HCT116 (cell line): ENCODE data around the gene LMBR1. TPM values are rescaled to one million over a fixed set of nuclear protein-coding genes. Genes with fewer than 3 reads are reported as not detected.

Source experiments
- ATAC-seq: fragments of 200-7000 bp; cut with Tn5 transposase; 2 replicates; pipeline ENCODE4 v1.9.1; 2020; ENCODE audit warnings: mild to moderate bottlenecking, moderate library complexity
- BruUV-seq: library from RNA; stranded (reverse); fragments of 400-500 nt; replicated peaks from 2 replicates; lab custom pipeline; 2021; lab: Mats Ljungman, UMichigan
- CTCF ChIA-PET: fragments of 300-600 bp; sonication (Branson Sonifier 250); formaldehyde crosslinking; loops from one replicate; lab custom pipeline; 2021; ENCODE audit warnings: antibody characterized with exemption; lab: Charles Lee
- POLR2A ChIA-PET: fragments of 300-600, 350-600 bp; sonication (Branson Sonifier 250); formaldehyde crosslinking; loops from one replicate; lab custom pipeline; 2021; ENCODE audit warnings: antibody characterized with exemption; lab: Charles Lee
- RAD21 ChIA-PET, 2 experiments: fragments of 300-600 bp; sonication (Branson Sonifier 250); formaldehyde crosslinking; loops; one replicate each; lab custom pipeline; 2023; ENCODE audit warnings: low total read pairs in 2 of 2; ENCODE audit not compliant: uncharacterized antibody in 2 of 2, unreplicated experiment in 2 of 2, low non-redundant PET in 1 of 2; lab: Charles Lee
- DNase-seq: peaks from one replicate; pipeline ENCODE4 v3.0.0-alpha.2; 2010; ENCODE audit warnings: low read depth, low spot score
- H2AFZ ChIP-seq: fragments of 200-600 bp; shearing (Covaris generic), sonication (generic); 2 replicates; pipeline ENCODE4 v1.6.1; 2017; ENCODE audit warnings: low read depth, mixed run types, mixed read lengths, antibody characterized with exemption, low read length; ENCODE audit not compliant: poor library complexity, severe bottlenecking
- H3K27ac ChIP-seq: 2 replicates; pipeline ENCODE4 v1.5.1; 2012; ENCODE audit warnings: low read depth, low read length
- H3K27me3 ChIP-seq: fragments of 200-600 bp; sonication (generic); 2 replicates; pipeline ENCODE4 v1.6.1; 2016; ENCODE audit warnings: mixed run types, low read length, mixed read lengths; ENCODE audit not compliant: insufficient read depth
- H3K36me3 ChIP-seq, 2 experiments: fragments of 200-500 bp in 1 of 2; fragments of 200-600 bp in 1 of 2; sonication (Bioruptor generic) in 1 of 2; sonication (generic) in 1 of 2; 2 replicates each; pipeline versions ENCODE4 v1.5.1 to v1.6.1; 2014 to 2016; ENCODE audit warnings: low read length in 2 of 2, inconsistent platforms in 1 of 2, mixed read lengths in 1 of 2, mixed run types in 1 of 2; ENCODE audit not compliant: insufficient read depth in 2 of 2, control insufficient read depth in 1 of 2
- H3K4me1 ChIP-seq, 2 experiments: fragments of 200-600 bp in 1 of 2; sonication (generic) in 1 of 2; 2 replicates each; pipeline versions ENCODE4 v1.5.1 to v1.6.1; 2012 to 2017; ENCODE audit warnings: low read length in 2 of 2, inconsistent platforms in 1 of 2, mild to moderate bottlenecking in 1 of 2, mixed read lengths in 1 of 2, mixed run types in 1 of 2, moderate library complexity in 1 of 2; ENCODE audit not compliant: insufficient read depth in 2 of 2, control insufficient read depth in 1 of 2
- H3K4me2 ChIP-seq: fragments of 200-600 bp; sonication (generic); 2 replicates; pipeline ENCODE4 v1.6.1; 2017; ENCODE audit warnings: mixed run types, low read length, mixed read lengths
- H3K4me3 ChIP-seq, 2 experiments: fragments of 200-600 bp in 1 of 2; sonication (generic) in 1 of 2; replicated peaks in 1 of 2; 2 replicates each; pipeline ENCODE4 v1.5.1; 2011 to 2016; ENCODE audit warnings: low read length in 2 of 2, control low read depth in 1 of 2, low read depth in 1 of 2, mild to moderate bottlenecking in 1 of 2, mixed read lengths in 1 of 2, mixed run types in 1 of 2
- H3K79me2 ChIP-seq: fragments of 200-600 bp; sonication (generic); 2 replicates; pipeline ENCODE4 v1.6.1; 2017; ENCODE audit warnings: mild to moderate bottlenecking, mixed run types, low read length, moderate library complexity, mixed read lengths; ENCODE audit not compliant: insufficient read depth
- H3K9ac ChIP-seq: fragments of 200-600 bp; sonication (generic); 2 replicates; pipeline ENCODE4 v1.6.1; 2016; ENCODE audit warnings: low read length, mixed read lengths
- H3K9me2 ChIP-seq: fragments of 200-600 bp; sonication (generic), shearing (Covaris generic); 2 replicates; pipeline ENCODE4 v1.6.1; 2017; ENCODE audit warnings: mixed run types, mild to moderate bottlenecking, moderate library complexity; ENCODE audit not compliant: insufficient read depth
- H3K9me3 ChIP-seq, 2 experiments: fragments of 200-500 bp in 1 of 2; fragments of 200-600 bp in 1 of 2; sonication (Bioruptor generic) in 1 of 2; sonication (generic) in 1 of 2; 2 replicates each; pipeline ENCODE4 v1.6.1; 2014 to 2017; ENCODE audit warnings: low read length in 2 of 2, mixed read lengths in 2 of 2, inconsistent platforms in 1 of 2, low read depth in 1 of 2, mild to moderate bottlenecking in 1 of 2, mixed run types in 1 of 2, moderate library complexity in 1 of 2; ENCODE audit not compliant: control insufficient read depth in 1 of 2, insufficient read depth in 1 of 2
- H4K20me1 ChIP-seq: fragments of 200-600 bp; sonication (generic), shearing (Covaris generic); 2 replicates; pipeline ENCODE4 v1.6.1; 2017; ENCODE audit warnings: mixed run types, mild to moderate bottlenecking, moderate library complexity; ENCODE audit not compliant: insufficient read depth
- ATF3 ChIP-seq: IDR thresholded peaks from 2 replicates; pipeline ENCODE4 v1.6.1; 2012
- CBX3 ChIP-seq: IDR thresholded peaks from 2 replicates; pipeline ENCODE4 v1.6.1; 2012; ENCODE audit warnings: low read depth
- ELF1 ChIP-seq: IDR thresholded peaks from 2 replicates; pipeline ENCODE4 v1.6.1; 2012; ENCODE audit warnings: low read depth, borderline replicate concordance
- EZH2 ChIP-seq: fragments of 200-600 bp; sonication (generic); IDR thresholded peaks from 2 replicates; pipeline ENCODE4 v1.6.1; 2017; ENCODE audit warnings: antibody characterized with exemption, mixed run types
- EZH2phosphoT487 ChIP-seq: fragments of 200-600 bp; IDR thresholded peaks from 2 replicates; pipeline ENCODE4 v1.6.1; 2018; ENCODE audit warnings: antibody characterized with exemption, borderline replicate concordance
- JUND ChIP-seq: IDR thresholded peaks from 2 replicates; pipeline ENCODE4 v1.6.1; 2012
- POLR2A ChIP-seq: IDR thresholded peaks from 2 replicates; pipeline ENCODE4 v1.7.0; 2011; ENCODE audit warnings: borderline replicate concordance; ENCODE audit not compliant: insufficient read depth, insufficient read length; ENCODE audit errors: extremely low read depth
- POLR2AphosphoS5 ChIP-seq: IDR thresholded peaks from 2 replicates; pipeline ENCODE4 v1.6.1; 2011; ENCODE audit warnings: mild to moderate bottlenecking, low read depth, low read length, moderate library complexity
- RAD21 ChIP-seq: IDR thresholded peaks from 2 replicates; pipeline ENCODE4 v1.6.1; 2012; ENCODE audit warnings: low read depth, mild to moderate bottlenecking
- ZBTB33 ChIP-seq: IDR thresholded peaks from 2 replicates; pipeline ENCODE4 v1.6.1; 2011; ENCODE audit warnings: mild to moderate bottlenecking, low read length, moderate library complexity; ENCODE audit not compliant: insufficient replicate concordance; ENCODE audit errors: extremely low read depth
- ZFX ChIP-seq: fragments of 450-650 bp; IDR thresholded peaks from 2 replicates; pipeline ENCODE4 v1.6.1; 2017
- ZNF274 ChIP-seq: fragments of 200-500 bp; sonication (Bioruptor generic); IDR thresholded peaks from 2 replicates; pipeline ENCODE4 v1.6.1; 2014; ENCODE audit warnings: mild to moderate bottlenecking, low read depth, low read length, inconsistent platforms
- intact Hi-C: fragments of 100-400 bp; cut with micrococcal nuclease; formaldehyde crosslinking; loops from 2 replicates; pipeline ENCODE4 v1.10.0; 2022
- total RNA-seq: library from RNA; stranded (reverse); gene quantifications from one replicate; pipeline ENCODE4 v1.2.1, GENCODE V29; 2021; ENCODE audit not compliant: unreplicated experiment
- TF ChIP-seq, protein P1 (sequence below), 3 experiments: fragments of 200-600 bp in 1 of 3; sonication (generic) in 1 of 3; IDR thresholded peaks in 2 of 3; conservative IDR thresholded peaks in 1 of 3; 2 replicates each; pipeline ENCODE4 v1.5.1; 2012 to 2017; ENCODE audit warnings: low read depth in 2 of 3, low read length in 2 of 3, antibody characterized with exemption in 1 of 3, borderline replicate concordance in 1 of 3, control low read depth in 1 of 3, mild to moderate bottlenecking in 1 of 3, mixed read lengths in 1 of 3, mixed run types in 1 of 3, moderate library complexity in 1 of 3; ENCODE audit not compliant: insufficient read depth in 1 of 3
- TF ChIP-seq, protein P2 (sequence below): IDR thresholded peaks from 2 replicates; pipeline ENCODE4 v1.6.1; 2012

Gene LMBR1
- total RNA-seq, 1 experiment from 2014 or later, result 84.0 TPM

GRCh38 chr7:156829669-156830336 is 63.2 kb downstream of the LMBR1 start:
- H3K4me1 ChIP-seq, result no peaks in the 10 kb centered on the region
- H3K36me3 ChIP-seq, result peaks cover 0 to 7% of the 10 kb centered on the region in 2 experiments; a peak in 1 of 4 replicates
- no peak overlapping the region for H3K9ac ChIP-seq
- peaks cover 6% of the 10 kb centered on the region for H3K79me2 ChIP-seq
- CTCF ChIA-PET, result no interaction called here
- H3K9me2 ChIP-seq, result no peaks in the 10 kb centered on the region
- intact Hi-C loops, result loop anchor here (10.0 kb wide), 1 partner anchor 865 kb away; no protein-coding TSS in a partner anchor
- no peak overlapping the region for H3K27ac ChIP-seq
- no peaks in the 10 kb centered on the region for H3K9me3 ChIP-seq
- H3K4me2 ChIP-seq, result no peak overlapping the region
- H2AFZ ChIP-seq, result no peak overlapping the region
- no peak for TF ChIP-seq RAD21
- TF ChIP-seq, all 23 proteins: peak for 0
- no peak for ATAC-seq
- POLR2A ChIA-PET, result no interaction called here
- H3K27me3 ChIP-seq, result no peaks in the 10 kb centered on the region
- RAD21 ChIA-PET, result no interaction called here
- no TSS peak for BruUV-seq
- H3K4me3 ChIP-seq, result no peak overlapping the region
- no peaks in the 10 kb centered on the region; the same call in 1 of the 2 replicates for H4K20me1 ChIP-seq
- DNase-seq, result no peak

GRCh38 chr7:156827587-156828203 is 65.3 kb downstream of the LMBR1 start:
- intact Hi-C loops, result loop anchor here (2.0 to 10.0 kb wide), 2 partner anchors 863 to 1031 kb away; no protein-coding TSS in a partner anchor
- Histone ChIP-seq H3K79me2 (peaks cover 9% of the 10 kb centered on the region), H3K4me3 (no peak overlapping the region), H3K9me2 (no peaks in the 10 kb centered on the region), H2AFZ (no peak overlapping the region), H4K20me1 (no peaks in the 10 kb centered on the region; the same call in 1 of the 2 replicates), H3K36me3 (peaks cover 0 to 2% of the 10 kb centered on the region in 2 experiments; a peak in 1 of 4 replicates), H3K27ac (no peak overlapping the region), H3K4me1 (no peaks in the 10 kb centered on the region), H3K4me2 (no peak overlapping the region), H3K9me3 (no peaks in the 10 kb centered on the region), H3K27me3 (no peaks in the 10 kb centered on the region), H3K9ac (no peak overlapping the region)
- ChIA-PET POLR2A (no interaction called here), RAD21 (no interaction called here), CTCF (interaction anchor here (1.5 kb wide), 1 partner anchor 10 kb away, joined by 3 read pairs; no protein-coding TSS in a partner anchor)
- BruUV-seq, result no TSS peak
- peak; percentile 8 for DNase-seq
- no peak; the same call in 1 of the 2 replicates for ATAC-seq
- TF ChIP-seq ZNF274 (no peak), RAD21 (peak; percentile 50), POLR2A (no peak), ELF1 (no peak), ATF3 (no peak), POLR2AphosphoS5 (no peak), EZH2phosphoT487 (no peak), CBX3 (no peak), EZH2 (no peak), ZFX (no peak), JUND (no peak), ZBTB33 (no peak)
- TF ChIP-seq, protein P1, sequence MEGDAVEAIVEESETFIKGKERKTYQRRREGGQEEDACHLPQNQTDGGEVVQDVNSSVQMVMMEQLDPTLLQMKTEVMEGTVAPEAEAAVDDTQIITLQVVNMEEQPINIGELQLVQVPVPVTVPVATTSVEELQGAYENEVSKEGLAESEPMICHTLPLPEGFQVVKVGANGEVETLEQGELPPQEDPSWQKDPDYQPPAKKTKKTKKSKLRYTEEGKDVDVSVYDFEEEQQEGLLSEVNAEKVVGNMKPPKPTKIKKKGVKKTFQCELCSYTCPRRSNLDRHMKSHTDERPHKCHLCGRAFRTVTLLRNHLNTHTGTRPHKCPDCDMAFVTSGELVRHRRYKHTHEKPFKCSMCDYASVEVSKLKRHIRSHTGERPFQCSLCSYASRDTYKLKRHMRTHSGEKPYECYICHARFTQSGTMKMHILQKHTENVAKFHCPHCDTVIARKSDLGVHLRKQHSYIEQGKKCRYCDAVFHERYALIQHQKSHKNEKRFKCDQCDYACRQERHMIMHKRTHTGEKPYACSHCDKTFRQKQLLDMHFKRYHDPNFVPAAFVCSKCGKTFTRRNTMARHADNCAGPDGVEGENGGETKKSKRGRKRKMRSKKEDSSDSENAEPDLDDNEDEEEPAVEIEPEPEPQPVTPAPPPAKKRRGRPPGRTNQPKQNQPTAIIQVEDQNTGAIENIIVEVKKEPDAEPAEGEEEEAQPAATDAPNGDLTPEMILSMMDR (IDR thresholded peaks at IDR 0.05 in 2 of 3, conservative IDR thresholded peaks at IDR 0.05 in 1 of 3; ENCODE audit: borderline replicate concordance in 1 of 3, insufficient read depth in 1 of 3, low read depth in 2 of 3, low read length in 2 of 3), result peak; percentile 37 to 52 (median 45); a peak in 5 of 6 replicates
- TF ChIP-seq, protein P2, sequence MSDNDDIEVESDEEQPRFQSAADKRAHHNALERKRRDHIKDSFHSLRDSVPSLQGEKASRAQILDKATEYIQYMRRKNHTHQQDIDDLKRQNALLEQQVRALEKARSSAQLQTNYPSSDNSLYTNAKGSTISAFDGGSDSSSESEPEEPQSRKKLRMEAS, result no peak
